IMR-90 (cell line): ENCODE data around the gene CDC34. TPM values are rescaled to one million over a fixed set of nuclear protein-coding genes. Genes with fewer than 3 reads are reported as not detected.

Experiments
- ATAC-seq: fragments of 200-7000 bp; cut with Tn5 transposase; 2 replicates; pipeline ENCODE4 v1.9.1; 2020; ENCODE audit warnings: low read depth, mild to moderate bottlenecking, moderate library complexity
- BruUV-seq: library from RNA; stranded (reverse); fragments of 400-500 nt; replicated peaks from 2 replicates; lab custom pipeline; 2021; lab: Mats Ljungman, UMichigan
- CTCF ChIA-PET: fragments of 300-600 bp; formaldehyde crosslinking; extraction: SDS; loops from one replicate; lab custom pipeline; 2021; ENCODE audit warnings: antibody characterized with exemption; lab: Yijun Ruan, JAX
- POLR2A ChIA-PET: fragments of 300-600 bp; sonication (Branson Sonifier 250); formaldehyde crosslinking; loops from one replicate; lab custom pipeline; 2022; ENCODE audit warnings: antibody characterized with exemption; ENCODE audit not compliant: unreplicated experiment; lab: Charles Lee
- DNase-seq: peaks from one replicate; pipeline ENCODE4 v3.0.0; 2013
- H2AFZ ChIP-seq: replicated peaks from 2 replicates; pipeline ENCODE3; 2013; ENCODE audit warnings: low read length, mild to moderate bottlenecking; ENCODE audit not compliant: poor library complexity
- H2AK5ac ChIP-seq: 2 replicates; pipeline ENCODE4 v1.6.1; 2013; ENCODE audit warnings: low read depth, low read length, inconsistent platforms
- H2AK9ac ChIP-seq: replicated peaks from 2 replicates; pipeline ENCODE3; 2013; ENCODE audit warnings: mild to moderate bottlenecking, low read depth, low read length, moderate library complexity; ENCODE audit not compliant: poor library complexity
- H2BK120ac ChIP-seq: 2 replicates; pipeline ENCODE4 v1.6.1; 2013; ENCODE audit warnings: low read depth, low read length, inconsistent platforms
- H2BK15ac ChIP-seq: 3 replicates; pipeline ENCODE4 v1.6.1; 2013; ENCODE audit warnings: low read depth, low read length, inconsistent platforms
- H2BK20ac ChIP-seq: 2 replicates; pipeline ENCODE4 v1.6.1; 2013; ENCODE audit warnings: low read depth, mild to moderate bottlenecking, inconsistent platforms, low read length, moderate library complexity
- H2BK5ac ChIP-seq: 2 replicates; pipeline ENCODE4 v1.6.1; 2013; ENCODE audit warnings: mild to moderate bottlenecking, low read depth, low read length, inconsistent platforms; ENCODE audit not compliant: poor library complexity, severe bottlenecking
- H3K14ac ChIP-seq: replicated peaks from 2 replicates; pipeline ENCODE4 v1.6.1; 2013; ENCODE audit warnings: low read depth, low read length, inconsistent platforms
- H3K18ac ChIP-seq: 2 replicates; pipeline ENCODE4 v1.6.1; 2013; ENCODE audit warnings: low read depth, low read length, control low read depth
- H3K23ac ChIP-seq: 2 replicates; pipeline ENCODE4 v1.6.1; 2013; ENCODE audit warnings: low read depth, low read length, inconsistent platforms
- H3K27ac ChIP-seq: 2 replicates; pipeline ENCODE4 v1.5.1; 2013; ENCODE audit warnings: mild to moderate bottlenecking, control low read depth, low read length; ENCODE audit not compliant: insufficient read depth
- H3K27me3 ChIP-seq: 2 replicates; pipeline ENCODE4 v1.6.1; 2013; ENCODE audit warnings: low read length; ENCODE audit not compliant: control insufficient read depth, insufficient read depth
- H3K36me3 ChIP-seq: 2 replicates; pipeline ENCODE4 v1.6.1; 2013; ENCODE audit warnings: low read length, mixed read lengths; ENCODE audit not compliant: control insufficient read depth, insufficient read depth
- H3K4ac ChIP-seq: 2 replicates; pipeline ENCODE4 v1.6.1; 2013; ENCODE audit warnings: low read depth, low read length, inconsistent platforms
- H3K4me1 ChIP-seq: 2 replicates; pipeline ENCODE4 v1.6.1; 2013; ENCODE audit warnings: low read length, mixed read lengths; ENCODE audit not compliant: control insufficient read depth, insufficient read depth
- H3K4me2 ChIP-seq: 2 replicates; pipeline ENCODE4 v1.6.1; 2013; ENCODE audit warnings: low read depth, mild to moderate bottlenecking, control low read depth, low read length, moderate library complexity
- H3K4me3 ChIP-seq: 2 replicates; pipeline ENCODE4 v1.5.1; 2013; ENCODE audit warnings: low read depth, mild to moderate bottlenecking, control low read depth, low read length, moderate library complexity; ENCODE audit not compliant: insufficient read depth
- H3K56ac ChIP-seq: 2 replicates; pipeline ENCODE4 v1.6.1; 2013; ENCODE audit warnings: low read length, inconsistent platforms; ENCODE audit not compliant: insufficient read depth; ENCODE audit errors: extremely low read depth
- H3K79me1 ChIP-seq, 2 experiments: 2 replicates each; pipeline ENCODE4 v1.6.1; 2013; ENCODE audit warnings: low read length in 2 of 2, inconsistent platforms in 1 of 2, low read depth in 1 of 2
- H3K9ac ChIP-seq: 2 replicates; pipeline ENCODE4 v1.6.1; 2013; ENCODE audit warnings: low read depth, low read length, control low read depth
- H3K9me1 ChIP-seq: 2 replicates; pipeline ENCODE4 v1.6.1; 2013; ENCODE audit warnings: low read length, inconsistent platforms; ENCODE audit not compliant: insufficient read depth
- H3K9me3 ChIP-seq: 2 replicates; pipeline ENCODE4 v1.6.1; 2013; ENCODE audit warnings: low read length; ENCODE audit not compliant: control insufficient read depth, insufficient read depth
- H4K20me1 ChIP-seq: 2 replicates; pipeline ENCODE4 v1.6.1; 2013; ENCODE audit warnings: low read length, inconsistent platforms; ENCODE audit not compliant: insufficient read depth
- H4K5ac ChIP-seq: 2 replicates; pipeline ENCODE4 v1.6.1; 2013; ENCODE audit warnings: mild to moderate bottlenecking, low read depth, low read length, control low read depth
- H4K8ac ChIP-seq, 2 experiments: 2 replicates each; pipeline ENCODE4 v1.6.1; 2013; ENCODE audit warnings: low read depth in 2 of 2, low read length in 2 of 2, control low read depth in 1 of 2, inconsistent platforms in 1 of 2
- H4K91ac ChIP-seq: 2 replicates; pipeline ENCODE4 v1.6.1; 2013; ENCODE audit warnings: low read depth, low read length, inconsistent platforms; ENCODE audit not compliant: insufficient read depth
- BHLHE40 ChIP-seq: fragments of 150-350 bp; IDR thresholded peaks from 2 replicates; pipeline ENCODE4 v1.6.1; 2016; ENCODE audit warnings: mild to moderate bottlenecking, low read depth, low read length
- CEBPB ChIP-seq: IDR thresholded peaks from 2 replicates; pipeline ENCODE4 v1.6.1; 2012; ENCODE audit warnings: low read depth, low read length, improper control_type of control experiment
- CHD1 ChIP-seq: IDR thresholded peaks from 2 replicates; pipeline ENCODE4 v1.6.1; 2012; ENCODE audit warnings: low read depth, low read length, improper control_type of control experiment
- ELK1 ChIP-seq: fragments of 150-350 bp; IDR thresholded peaks from 2 replicates; pipeline ENCODE4 v1.6.1; 2016; ENCODE audit warnings: low read depth, mild to moderate bottlenecking, low read length, moderate library complexity, borderline replicate concordance
- FOS ChIP-seq: fragments of 150-350 bp; IDR thresholded peaks from 2 replicates; pipeline ENCODE4 v1.6.1; 2016; ENCODE audit warnings: low read depth, low read length
- MAZ ChIP-seq: IDR thresholded peaks from 2 replicates; pipeline ENCODE4 v1.6.1; 2012; ENCODE audit warnings: low read depth, mild to moderate bottlenecking, low read length, improper control_type of control experiment, moderate library complexity, borderline replicate concordance
- MXI1 ChIP-seq: IDR thresholded peaks from 2 replicates; pipeline ENCODE4 v1.6.1; 2012; ENCODE audit warnings: low read depth, mild to moderate bottlenecking, low read length, moderate library complexity, borderline replicate concordance
- NFE2L2 ChIP-seq: fragments of 150-350 bp; IDR thresholded peaks from 2 replicates; pipeline ENCODE4 v1.6.1; 2016; ENCODE audit warnings: low read depth, mild to moderate bottlenecking, low read length
- POLR2A ChIP-seq: IDR thresholded peaks from 2 replicates; pipeline ENCODE4 v1.6.1; 2012; ENCODE audit warnings: mild to moderate bottlenecking, low read depth, low read length
- RAD21 ChIP-seq: IDR thresholded peaks from 2 replicates; pipeline ENCODE4 v1.6.1; 2012; ENCODE audit warnings: low read length, improper control_type of control experiment
- RCOR1 ChIP-seq: IDR thresholded peaks from 2 replicates; pipeline ENCODE4 v1.6.1; 2012; ENCODE audit warnings: mild to moderate bottlenecking, low read length, improper control_type of control experiment; ENCODE audit not compliant: insufficient replicate concordance
- RFX5 ChIP-seq: IDR thresholded peaks from 2 replicates; pipeline ENCODE4 v1.8.0; 2012; ENCODE audit warnings: low read depth, mild to moderate bottlenecking, low read length, moderate library complexity
- SMC3 ChIP-seq: fragments of 150-350 bp; IDR thresholded peaks from 2 replicates; pipeline ENCODE4 v1.6.1; 2016; ENCODE audit warnings: low read depth, mild to moderate bottlenecking, antibody characterized with exemption, low read length, moderate library complexity
- USF2 ChIP-seq: fragments of 150-350 bp; IDR thresholded peaks from 2 replicates; pipeline ENCODE4 v1.6.1; 2017; ENCODE audit warnings: mild to moderate bottlenecking, antibody characterized with exemption, low read length, low read depth
- WGBS, 2 experiments: methylation state at CpG; one replicate each; pipeline versions ENCODE4 v1.1.5 to v1.1.7; 2013; ENCODE audit warnings: missing lambda C conversion rate in 2 of 2; ENCODE audit not compliant: insufficient read length in 1 of 2; ENCODE audit errors: extremely low coverage in 2 of 2; 5-methylcytosine and 5-hydroxymethylcytosine counted together
- dilution Hi-C: fragments of 300-500 bp; cut with HindIII; formaldehyde crosslinking; loops from one replicate; pipeline ENCODE4 v1.14.3; 2018; ENCODE audit warnings: low sequenced_read_pairs; ENCODE audit not compliant: unreplicated experiment
- in situ Hi-C: fragments of 300-500 bp; cut with MboI; formaldehyde crosslinking; loops from 3 replicates; pipeline ENCODE4 v1.14.3; 2019; ENCODE audit warnings: low sequenced_read_pairs, inconsistent platforms, mixed read lengths
- intact Hi-C: fragments of 100-400 bp; cut with micrococcal nuclease; formaldehyde crosslinking; loops from 2 replicates; pipeline ENCODE4 v1.10.0; 2022
- polyA plus RNA-seq, 3 experiments: library from polyadenylated mRNA; depleted of rRNA; stranded (reverse); fragments of >200 nt; gene quantifications; 2 replicates each; pipeline ENCODE4 v1.2.3, GENCODE V29; 2012; ENCODE audit warnings: low replicate concordance in 1 of 3
- total RNA-seq: library from RNA; depleted of rRNA; stranded (reverse); fragments of >200 nt; gene quantifications from 2 replicates; pipeline ENCODE4 v1.2.3, GENCODE V29; 2012

The CDC34 gene
- total and polyA plus RNA-seq, 2 of the 4 experiments (the other 2 are of a cell fraction), result 35.7 to 68.9 TPM

GRCh38 chr19:572140-572742 is 40.7 kb downstream of the CDC34 start, which contains the start of gene BSG:
Gene BSG, plus strand, starts transcription at chr19:572596. Its CDS starts 39 bp downstream, at chr19:572635.
- H2BK120ac ChIP-seq, result peak within 1 kb of the TSS; percentile 57; the same call in 1 of the 2 replicates
- dilution Hi-C loops, result no loop called here
- CTCF ChIA-PET, result no interaction called here

More at GRCh38 chr19:572140-572742, 40.7 kb downstream of the CDC34 start, which contains the start of gene BSG:
- 0% methylated on average over 38 of the region's 79 CpGs; no CpG with 5 or more reads in 1 of the 2 experiments for WGBS, 2 experiments
- Histone ChIP-seq H3K27me3 (no peaks in the 10 kb centered on the region), H2BK20ac (no peak within 1 kb of the TSS), H3K9ac (peak within 1 kb of the TSS; percentile 78), H4K8ac (peak within 1 kb of the TSS; percentile 77 to 90), H3K27ac (peak within 1 kb of the TSS; percentile 86), H3K23ac (peak within 1 kb of the TSS; percentile 88), H3K4ac (peak within 1 kb of the TSS; percentile 89), H3K56ac (peak within 1 kb of the TSS; percentile 61; the same call in 1 of the 2 replicates), H3K4me1 (peaks cover 26% of the 10 kb centered on the region), H3K4me3 (peak within 1 kb of the TSS; percentile 72), H3K9me1 (peaks cover 11% of the 10 kb centered on the region; the same call in 1 of the 2 replicates), H3K4me2 (peak within 1 kb of the TSS; percentile 93), H3K36me3 (no peaks in the 10 kb centered on the region), H2AK5ac (peak within 1 kb of the TSS; percentile 74), H4K91ac (peak within 1 kb of the TSS; percentile 51), H3K79me1 (peaks cover 0 to 44% of the 10 kb centered on the region in 2 experiments; a peak in 2 of 4 replicates), H2BK15ac (peak within 1 kb of the TSS; percentile 19; the same call in 1 of the 3 replicates), H2AK9ac (peak within 1 kb of the TSS; percentile 99), H3K14ac (peak within 1 kb of the TSS; percentile 84), H2AFZ (peak within 1 kb of the TSS; percentile 98), H4K5ac (peak within 1 kb of the TSS; percentile 80), H3K18ac (0 out of 2 replicates have a peak within 1 kb of the TSS, but pooled peaks have one; percentile 33), H4K20me1 (peaks cover 43% of the 10 kb centered on the region), H3K9me3 (no peaks in the 10 kb centered on the region), H2BK5ac (peak within 1 kb of the TSS; percentile 83)
- TF ChIP-seq RCOR1, result no peak
- TF ChIP-seq BHLHE40, result peak; percentile 98
- peak; percentile 38; the same call in 1 of the 2 replicates for TF ChIP-seq CHD1
- peak; percentile 15; the same call in 1 of the 2 replicates for TF ChIP-seq FOS
- no peak for TF ChIP-seq RFX5
- no peak for TF ChIP-seq NFE2L2
- no peak for TF ChIP-seq SMC3
- peak; percentile 99 for TF ChIP-seq POLR2A
- TF ChIP-seq CEBPB, result no peak
- TF ChIP-seq MXI1, result peak; percentile 64; the same call in 1 of the 2 replicates
- TF ChIP-seq ELK1, result no peak
- TF ChIP-seq MAZ, result peak; percentile 86; the same call in 1 of the 2 replicates
- TF ChIP-seq USF2, result peak; percentile 99
- TF ChIP-seq RAD21, result no peak
- ATAC-seq (peak; percentile 82), DNase-seq (peak; percentile 96)
- intact Hi-C loops, result no loop called here
- no TSS peak for BruUV-seq
- POLR2A ChIA-PET, result no interaction called here
- in situ Hi-C loops, result no loop called here
